Cerebellar cortex (tissue), 1 donor: Measurements from ENCODE around the gene OGDHL.
"Not testable (repeated sequence)": the region's sequence is repeated elsewhere in the genome, so short reads cannot be mapped to it uniquely, and the experiment has no call there.

ENCODE experiments used
- DNase-seq: peaks from one replicate; pipeline ENCODE4 v3.0.0-alpha.2; 2015; ENCODE audit warnings: low spot score

OGDHL gene

DNA sequence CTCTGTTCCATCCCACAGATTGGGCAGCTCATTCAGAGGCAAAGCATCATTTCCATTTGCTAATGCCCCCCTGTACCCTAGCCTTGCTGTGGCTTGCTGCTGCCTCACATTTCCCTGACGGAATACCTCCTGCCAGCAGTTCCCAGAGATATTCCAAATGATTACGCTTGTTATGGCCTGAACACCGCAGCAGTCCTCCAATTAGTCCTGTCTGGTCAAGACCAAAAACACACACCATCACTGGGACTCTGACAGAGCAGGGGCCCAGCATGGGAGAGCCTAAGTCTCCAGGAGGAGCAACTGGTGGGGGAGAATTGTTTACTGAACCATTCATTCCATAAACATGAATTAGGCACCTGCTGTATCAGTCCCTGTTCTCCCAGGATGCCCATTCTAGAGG is 6.1 kb downstream of the OGDHL start:
- no peak for DNase-seq

- not testable (repeated sequence) for DNase-seq
Observed at GRCh38 chr10:49754951-49755350, 7.2 kb downstream of the OGDHL start.

- DNase-seq: no peak
Observed at GRCh38 chr10:49752584-49752983, 9.5 kb downstream of the OGDHL start.

GRCh38 chr10:49751636-49752510 is 10.2 kb downstream of the OGDHL start:
- no peak for DNase-seq

GRCh38 chr10:49751216-49751615 is 10.9 kb downstream of the OGDHL start:
- DNase-seq: no peak

DNA sequence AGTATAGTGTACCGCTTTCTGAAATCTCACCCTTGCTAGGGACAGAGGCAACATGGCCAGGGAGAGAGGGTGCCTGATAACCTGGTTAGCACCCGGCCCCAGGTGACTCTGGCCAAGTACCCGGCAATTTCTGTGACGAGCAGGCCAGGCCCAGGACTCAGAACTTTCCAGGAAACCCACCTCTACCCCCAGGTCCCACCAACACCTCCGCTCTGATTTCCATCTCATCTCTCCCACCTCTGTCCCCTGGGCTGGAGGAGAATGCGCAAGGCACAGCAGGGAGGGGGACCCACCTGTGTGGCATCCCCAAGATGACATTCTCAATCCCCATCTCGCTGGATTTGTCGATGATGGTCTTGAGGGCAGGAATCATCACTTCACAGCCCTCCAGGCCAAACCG is 11.6 kb downstream of the OGDHL start:
- DNase-seq: no peak

GRCh38 chr10:49749556-49750491 is 12.3 kb downstream of the OGDHL start:
- no peak for DNase-seq

GRCh38 chr10:49749144-49749543 is 13.0 kb downstream of the OGDHL start:
- no peak for DNase-seq

DNA sequence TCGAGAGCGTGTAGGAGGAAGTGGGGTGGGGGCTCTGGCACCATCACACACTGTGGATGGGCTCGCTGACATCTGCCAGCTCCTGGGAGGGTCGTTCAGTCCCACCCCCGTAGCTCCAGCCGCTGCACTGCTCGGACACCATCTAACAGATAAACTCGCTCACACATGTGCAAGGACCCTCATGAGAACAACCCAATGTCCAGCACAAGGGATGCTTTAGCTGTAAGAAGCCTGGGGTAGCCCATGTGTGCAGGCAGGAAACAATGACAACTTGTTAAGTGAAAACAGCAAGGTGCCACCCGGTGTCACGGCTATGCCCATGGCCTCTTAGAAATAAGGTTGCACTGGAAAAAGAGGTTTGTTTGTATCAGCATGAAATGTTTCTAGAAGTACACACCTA is 14.1 kb downstream of the OGDHL start:
- DNase-seq: no peak

DNA sequence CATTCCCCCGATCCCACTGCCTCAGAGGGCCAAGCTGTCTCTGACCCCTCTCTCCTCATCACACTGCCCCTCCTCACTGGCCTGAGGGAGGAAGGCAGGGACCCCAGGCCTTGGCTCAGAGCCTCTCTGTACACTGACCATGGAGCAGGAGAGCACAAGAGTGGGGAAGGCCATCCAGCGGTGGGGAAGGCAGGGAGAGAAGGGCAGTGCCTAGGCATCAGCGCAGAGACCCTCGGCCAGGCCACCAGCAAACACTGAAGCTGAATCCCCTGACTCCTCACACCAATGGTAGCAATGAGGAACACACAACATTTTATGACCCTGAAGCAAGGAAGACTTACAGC is 14.8 kb downstream of the OGDHL start:
- DNase-seq: no peak

- DNase-seq: no peak
Observed at GRCh38 chr10:49746626-49747302, 15.4 kb downstream of the OGDHL start.

DNA sequence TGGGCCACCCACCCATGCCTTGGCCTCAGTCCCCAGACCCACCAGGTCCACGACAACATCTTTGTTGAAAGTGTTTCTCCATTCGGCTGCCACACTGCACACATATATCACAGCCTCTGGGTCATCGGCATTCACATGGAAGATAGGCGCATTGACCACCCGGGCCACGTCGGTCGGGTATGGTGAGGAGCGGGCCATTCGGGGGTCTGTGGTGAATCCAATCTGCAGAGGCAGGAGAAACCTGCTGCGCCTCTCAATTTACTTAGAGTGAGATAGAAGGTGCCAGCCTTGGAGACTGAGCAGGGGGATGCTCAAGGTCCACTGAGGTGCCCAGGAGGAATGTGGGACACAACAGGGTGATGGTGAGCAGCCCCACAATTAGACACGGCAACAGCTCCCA is 16.4 kb downstream of the OGDHL start:
- no peak for DNase-seq

DNA sequence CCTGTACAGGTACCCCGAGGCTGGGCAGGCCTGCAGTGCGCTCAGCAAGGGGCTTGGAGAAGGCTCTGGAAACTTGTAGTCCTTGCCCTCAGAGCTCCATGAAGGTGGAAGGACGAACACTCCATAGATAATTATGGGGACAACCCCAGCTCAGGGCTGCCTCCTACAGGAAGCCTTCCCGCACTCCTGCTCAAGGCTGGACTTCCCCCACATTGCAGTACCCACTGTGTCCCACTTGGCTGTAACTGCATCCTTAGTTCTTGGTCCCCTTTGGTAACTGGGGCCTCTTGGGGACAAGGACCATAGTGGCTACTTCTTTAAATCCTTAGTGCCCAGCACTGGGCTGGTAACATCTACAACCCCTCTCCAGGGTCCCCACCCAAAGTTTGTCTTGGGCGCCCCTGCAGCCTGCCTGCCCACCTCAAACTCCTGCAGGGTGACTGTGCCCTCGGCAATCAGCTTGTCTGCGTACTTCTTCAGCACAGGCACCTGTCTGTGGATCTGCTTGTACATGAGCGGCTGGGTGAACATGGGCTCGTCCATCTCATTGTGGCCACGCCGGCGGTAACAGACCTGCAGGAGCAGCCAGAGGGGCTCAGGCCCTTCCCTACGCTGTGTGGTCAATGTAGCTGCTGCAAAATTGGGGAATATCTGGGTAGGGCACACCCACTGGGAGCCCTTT is 17.1 kb downstream of the OGDHL start:
- no peak for DNase-seq

DNA sequence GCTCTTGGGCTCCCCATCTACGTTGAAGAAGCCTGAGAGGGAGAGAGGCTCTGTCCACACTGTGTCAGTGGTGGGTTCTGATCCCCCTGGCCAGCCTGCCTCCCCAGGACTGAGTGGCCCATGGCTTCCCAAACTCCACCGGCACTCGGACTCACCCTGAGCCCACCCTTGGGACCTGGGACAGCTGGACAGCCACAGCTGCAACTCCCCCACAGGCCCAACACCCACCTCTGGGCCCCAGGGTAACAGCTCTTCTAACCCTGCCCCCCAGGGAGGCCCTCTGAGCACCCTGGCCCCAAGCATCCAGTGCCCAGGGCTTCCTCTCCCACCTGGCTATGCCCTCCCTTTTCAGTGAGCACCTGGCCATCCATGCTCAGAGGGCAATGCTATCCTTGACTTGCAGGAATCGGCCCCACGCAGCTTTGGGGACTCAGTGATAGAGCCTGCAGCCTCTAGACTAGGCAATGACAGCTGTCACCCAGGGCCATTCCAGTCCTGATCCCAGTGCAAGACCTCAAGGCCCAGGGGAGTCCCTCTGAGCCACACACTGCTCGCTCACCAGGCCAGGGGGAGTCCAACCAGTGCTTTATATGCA is 17.9 kb downstream of the OGDHL start:
- no peak for DNase-seq

DNA sequence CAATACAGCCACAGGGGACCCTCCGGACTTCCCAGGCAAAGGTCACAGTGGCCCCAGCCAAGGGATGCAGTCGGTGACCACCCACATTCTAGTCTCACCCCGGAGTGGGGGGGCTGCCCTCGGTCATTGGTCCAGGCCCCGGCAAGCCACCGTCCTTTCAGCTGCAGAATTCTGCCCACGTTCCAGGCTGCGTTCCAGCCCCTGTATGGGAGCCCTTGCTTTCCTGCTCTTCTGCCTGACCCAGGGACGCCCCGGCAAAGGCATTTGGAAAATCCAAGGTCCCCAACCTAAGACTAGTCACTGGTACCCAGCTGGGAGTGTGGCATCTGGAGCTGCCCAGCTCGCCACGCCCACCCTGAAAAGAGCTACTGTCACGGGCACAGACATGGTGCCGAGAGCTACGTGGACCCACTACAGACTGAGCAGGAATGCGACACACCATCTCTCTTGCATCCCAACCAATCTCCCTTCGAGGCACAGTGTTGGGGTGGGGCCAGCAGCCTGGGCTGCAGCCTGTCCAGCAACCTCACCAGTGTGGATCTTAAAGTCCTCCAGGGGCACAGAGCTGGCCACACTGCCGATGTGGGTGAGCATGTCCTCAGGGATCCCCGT is 18.6 kb downstream of the OGDHL start:
- DNase-seq: no peak

DNA sequence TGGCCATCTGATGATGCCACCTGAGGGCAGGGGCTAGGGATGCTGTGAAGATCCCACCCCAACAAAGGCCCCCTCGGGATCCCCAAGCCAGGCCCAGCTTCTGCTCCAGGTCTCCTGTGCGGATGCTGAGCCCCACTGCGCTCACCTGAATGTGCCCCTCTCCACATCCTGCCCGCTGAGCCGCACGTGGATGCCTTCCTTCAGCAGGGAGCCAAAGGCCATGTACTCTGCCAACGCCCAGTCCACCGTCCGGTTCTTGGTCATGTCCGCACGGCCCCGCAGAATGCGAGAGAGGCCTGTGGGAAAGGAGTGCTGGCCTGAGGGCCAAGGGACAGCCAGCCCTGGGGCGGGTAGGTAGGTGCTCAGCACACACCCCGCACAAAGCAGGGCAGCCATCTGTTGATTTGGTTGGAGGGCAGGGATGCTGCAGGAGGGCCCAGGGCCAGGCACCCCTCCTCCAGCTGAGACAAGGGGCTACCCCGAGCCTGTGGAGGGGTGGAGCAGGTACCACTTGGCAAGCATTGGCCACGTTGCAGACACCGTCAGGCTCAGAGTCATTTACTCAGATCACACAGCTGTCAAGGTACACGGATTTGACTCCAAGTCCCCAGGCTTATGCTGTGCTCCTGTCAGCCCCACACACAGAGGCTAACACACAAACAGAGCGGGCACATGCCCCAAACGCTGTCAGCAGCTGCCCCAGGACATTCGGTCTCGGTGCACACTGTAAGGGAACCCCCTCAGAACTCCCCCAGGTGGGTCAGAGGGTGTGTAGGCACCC is 19.2 kb downstream of the OGDHL start:
- DNase-seq: no peak

DNA sequence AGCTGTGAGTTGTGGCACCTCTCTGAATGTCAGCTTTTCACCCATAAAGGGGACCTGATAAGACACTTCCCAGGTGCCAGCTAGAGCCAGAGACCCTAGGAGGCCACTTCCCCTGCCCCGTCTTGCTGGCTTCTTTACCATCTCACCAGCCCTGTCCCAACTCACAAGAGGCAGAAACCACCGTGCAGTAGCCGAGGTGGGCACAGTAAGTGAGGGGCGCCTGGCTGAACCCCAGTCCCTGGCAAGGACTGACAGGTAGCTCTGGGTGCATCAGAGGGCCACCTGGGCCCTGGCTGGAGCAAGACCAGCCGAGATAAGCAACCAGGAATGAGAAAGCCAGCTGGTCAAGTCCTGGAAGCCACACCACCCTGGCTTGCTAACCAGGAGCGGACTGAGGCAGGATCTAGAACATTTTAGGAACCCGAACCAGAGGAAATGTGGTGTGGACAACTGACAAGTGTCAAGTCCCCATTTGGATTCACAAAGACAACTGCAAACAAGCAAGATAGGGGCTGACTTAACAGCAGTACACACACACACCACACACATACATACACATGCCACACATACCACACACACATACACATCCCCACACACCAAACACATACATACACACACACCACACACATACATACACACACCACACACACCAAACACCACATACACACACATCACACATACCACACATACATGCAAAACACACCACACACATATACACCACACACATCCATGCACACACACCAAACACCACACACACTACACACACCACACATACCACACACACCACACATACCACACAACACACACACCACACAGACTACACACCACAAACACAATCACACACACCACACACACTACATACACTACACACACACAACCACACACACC is 20.8 kb downstream of the OGDHL start:
- DNase-seq: peak; percentile 28

- DNase-seq: no peak
Observed at GRCh38 chr10:49740346-49741107, 21.6 kb downstream of the OGDHL start.
